Testis (tissue), 3 donors: ENCODE measurements around the gene PLA2G4E. TPM values are rescaled to one million over a fixed set of nuclear protein-coding genes. Genes with fewer than 3 reads are reported as not detected.

ENCODE experiments used
- DNase-seq: peaks from one replicate; pipeline ENCODE4 v3.0.0-alpha.2; 2019
- H3K27ac ChIP-seq, 2 donors: fragments of 200-600 bp; sonication (generic); one replicate each; pipeline ENCODE4 v1.5.1; 2019
- H3K27me3 ChIP-seq: fragments of 200-600 bp; sonication (generic); one replicate; pipeline ENCODE4 v1.5.1; 2019
- H3K36me3 ChIP-seq: fragments of 200-600 bp; sonication (generic); one replicate; pipeline ENCODE4 v1.5.1; 2017; ENCODE audit warnings: low read depth; ENCODE audit errors: missing control alignments
- H3K4me1 ChIP-seq: fragments of 200-600 bp; sonication (generic); one replicate; pipeline ENCODE4 v1.5.1; 2019
- H3K4me3 ChIP-seq, 2 donors: fragments of 200-600 bp; sonication (generic); one replicate each; pipeline ENCODE4 v1.5.1; 2017 to 2019
- H3K9me3 ChIP-seq: fragments of 200-600 bp; sonication (generic); one replicate; pipeline ENCODE4 v1.5.1; 2017
- POLR2A ChIP-seq: fragments of 450-650 bp; IDR thresholded peaks from one replicate; pipeline ENCODE4 v1.6.1; 2017; ENCODE audit warnings: antibody characterized with exemption, mild to moderate bottlenecking, moderate library complexity
- WGBS, 2 donors: methylation state at CpG; one replicate each; pipeline ENCODE4 v1.1.5; 2018; 5-methylcytosine and 5-hydroxymethylcytosine counted together
- intact Hi-C: fragments of 100-400 bp; cut with DNase I; formaldehyde crosslinking; loops from one replicate; pipeline ENCODE4 v1.15.1; 2023; ENCODE audit warnings: low total_unique reads
- polyA plus RNA-seq: library from polyadenylated mRNA; stranded (reverse); fragments of 350-450 nt; fragmentation: Illumina TruSeq; extraction: RNeasy Lipid Tissue Mini Kit (QIAGEN cat#74804); gene quantifications from one replicate; pipeline ENCODE4 v1.2.3, GENCODE V29; 2014; ENCODE audit warnings: low read depth, low replicate concordance; ENCODE audit not compliant: insufficient read depth
- total RNA-seq, 2 donors: library from RNA; depleted of rRNA; stranded (reverse); fragments of >200 nt; gene quantifications; one replicate each; pipeline ENCODE4 v1.2.3, GENCODE V29; 2016
- TF ChIP-seq, protein P1 (sequence below), 3 experiments: fragments of 450-650 bp in 2 of 3; fragments of 200-600 bp in 1 of 3; sonication (generic) in 1 of 3; IDR thresholded peaks; one replicate each; pipeline ENCODE4 v1.5.1; 2016 to 2019; ENCODE audit warnings: antibody characterized with exemption in 3 of 3, mild to moderate bottlenecking in 2 of 3, moderate library complexity in 1 of 3

Gene PLA2G4E
- total and polyA plus RNA-seq, 3 donors from 2014 or later = 0.31 to 0.71 (median 0.67) TPM

DNA sequence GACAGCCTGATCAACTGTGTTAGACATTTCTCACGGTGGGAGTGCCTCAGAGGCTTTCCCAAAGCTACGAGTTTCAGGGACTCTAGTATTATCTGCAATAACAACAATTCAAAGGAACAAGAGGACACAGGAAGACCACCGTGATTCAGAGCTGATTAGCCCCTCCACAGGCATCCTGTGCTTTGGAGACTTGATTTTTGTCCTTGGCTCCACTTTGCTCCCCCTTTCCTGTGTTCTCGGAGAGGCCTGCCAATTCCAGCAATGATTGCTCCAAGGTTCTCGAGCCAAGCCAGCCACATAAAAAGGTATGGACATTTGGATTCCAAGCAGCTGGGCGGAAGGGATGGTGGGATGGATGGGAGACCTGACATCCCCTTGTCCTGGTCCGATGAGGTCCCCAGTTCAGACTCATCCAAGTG lies 62.8 kb downstream of the PLA2G4E start:
- DNase-seq = no peak

DNA sequence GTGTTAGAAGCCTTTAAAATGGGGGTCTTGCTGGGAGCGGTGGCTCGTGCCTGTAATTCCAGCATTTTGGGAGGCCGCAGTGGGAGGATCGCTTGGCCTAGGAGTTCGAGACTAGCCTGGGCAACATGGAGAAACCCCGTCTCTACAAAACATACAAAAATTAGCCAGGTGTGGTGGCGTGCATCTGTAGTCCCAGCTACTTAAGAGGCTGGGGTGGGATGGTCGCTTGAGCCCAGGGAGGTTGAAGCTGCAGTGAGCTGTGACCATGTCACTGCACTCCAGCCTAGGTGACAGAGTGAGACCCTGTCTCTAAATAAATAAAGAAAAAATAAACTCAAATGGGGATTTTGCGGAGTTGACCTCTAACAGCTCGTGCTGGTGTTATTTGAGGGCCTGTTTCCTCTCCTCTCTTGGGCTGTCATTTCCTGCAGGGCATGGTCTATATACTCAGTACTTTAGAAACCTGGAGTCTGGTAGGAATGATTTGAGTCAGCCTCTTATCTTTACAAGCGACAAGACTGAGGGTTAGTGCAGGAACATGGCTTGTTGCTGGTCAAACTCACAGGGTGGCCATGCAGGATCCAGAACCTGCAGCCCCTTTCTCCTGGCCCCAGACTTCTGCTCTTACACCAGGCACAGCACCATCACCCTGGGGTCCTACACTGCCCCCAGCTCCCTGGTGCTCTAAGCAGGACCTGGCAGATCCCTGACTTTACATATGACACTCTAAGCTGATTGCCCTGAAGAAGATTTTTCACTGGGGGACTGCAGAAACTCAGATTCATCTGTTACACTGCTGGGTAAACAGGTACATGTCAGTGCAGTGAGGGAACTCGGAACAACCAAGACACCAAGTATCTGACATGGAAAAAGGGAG lies 63.6 kb downstream of the PLA2G4E start:
- no peak overlapping the region for H3K27ac ChIP-seq
- H3K9me3 ChIP-seq = no peaks in the 10 kb centered on the region
- H3K4me1 ChIP-seq = no peaks in the 10 kb centered on the region
- 86 to 88% methylated on average over 12 of the region's 12 CpGs for WGBS, 2 donors
- H3K36me3 ChIP-seq = no peaks in the 10 kb centered on the region
- DNase-seq = no peak
- no peak overlapping the region for H3K4me3 ChIP-seq
- TF ChIP-seq, protein P1, sequence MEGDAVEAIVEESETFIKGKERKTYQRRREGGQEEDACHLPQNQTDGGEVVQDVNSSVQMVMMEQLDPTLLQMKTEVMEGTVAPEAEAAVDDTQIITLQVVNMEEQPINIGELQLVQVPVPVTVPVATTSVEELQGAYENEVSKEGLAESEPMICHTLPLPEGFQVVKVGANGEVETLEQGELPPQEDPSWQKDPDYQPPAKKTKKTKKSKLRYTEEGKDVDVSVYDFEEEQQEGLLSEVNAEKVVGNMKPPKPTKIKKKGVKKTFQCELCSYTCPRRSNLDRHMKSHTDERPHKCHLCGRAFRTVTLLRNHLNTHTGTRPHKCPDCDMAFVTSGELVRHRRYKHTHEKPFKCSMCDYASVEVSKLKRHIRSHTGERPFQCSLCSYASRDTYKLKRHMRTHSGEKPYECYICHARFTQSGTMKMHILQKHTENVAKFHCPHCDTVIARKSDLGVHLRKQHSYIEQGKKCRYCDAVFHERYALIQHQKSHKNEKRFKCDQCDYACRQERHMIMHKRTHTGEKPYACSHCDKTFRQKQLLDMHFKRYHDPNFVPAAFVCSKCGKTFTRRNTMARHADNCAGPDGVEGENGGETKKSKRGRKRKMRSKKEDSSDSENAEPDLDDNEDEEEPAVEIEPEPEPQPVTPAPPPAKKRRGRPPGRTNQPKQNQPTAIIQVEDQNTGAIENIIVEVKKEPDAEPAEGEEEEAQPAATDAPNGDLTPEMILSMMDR (IDR thresholded peaks at IDR 0.05) = no peak
- TF ChIP-seq POLR2A = no peak
- intact Hi-C loops = no loop called here
- no peaks in the 10 kb centered on the region for H3K27me3 ChIP-seq

More for the DNA sequence above, 62.8 kb downstream of the PLA2G4E start:
- H3K9me3 ChIP-seq = no peaks in the 10 kb centered on the region
- no peak overlapping the region for H3K27ac ChIP-seq
- intact Hi-C loops = no loop called here
- H3K36me3 ChIP-seq = no peaks in the 10 kb centered on the region
- no peaks in the 10 kb centered on the region for H3K4me1 ChIP-seq
- 59 to 68% methylated on average over 7 of the region's 7 CpGs for WGBS, 2 donors
- H3K4me3 ChIP-seq = no peak overlapping the region
- no peak for TF ChIP-seq POLR2A
- TF ChIP-seq, protein P1 (IDR thresholded peaks at IDR 0.05) = no peak
- no peaks in the 10 kb centered on the region for H3K27me3 ChIP-seq

DNA sequence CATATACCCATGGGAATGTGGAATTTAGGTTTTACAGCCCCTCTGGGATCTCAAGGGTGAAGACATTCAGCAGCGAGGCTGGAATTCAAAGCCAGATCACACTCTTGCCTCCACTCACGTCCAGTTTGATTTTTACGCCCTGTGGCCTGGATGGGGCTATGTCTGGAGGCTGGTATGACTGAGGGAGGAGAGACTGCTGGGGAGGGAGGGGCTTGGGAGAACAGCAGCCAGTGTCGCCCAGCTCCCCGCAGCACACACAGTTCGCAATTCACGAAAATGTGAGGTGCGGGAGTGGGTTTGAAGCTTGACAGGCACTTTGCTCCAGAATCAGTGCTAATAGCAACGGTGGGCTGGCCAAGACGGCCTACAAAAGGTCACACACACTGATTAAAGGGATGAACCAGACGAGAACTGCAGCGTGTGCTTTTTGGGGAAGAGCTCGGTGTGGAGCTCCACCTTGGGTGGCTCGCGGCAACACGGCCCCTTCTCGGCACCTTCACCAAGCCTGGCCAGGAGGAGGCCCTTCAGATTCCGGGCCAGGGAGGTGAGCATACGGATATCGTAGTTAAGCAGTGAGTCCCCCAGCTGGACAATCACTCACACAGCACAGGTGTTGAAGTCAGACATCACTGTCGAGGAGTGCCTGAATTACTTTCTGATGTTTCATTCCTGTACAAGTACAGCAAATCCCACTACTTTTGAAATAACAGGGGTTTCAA lies 64.9 kb downstream of the PLA2G4E start:
- no peaks in the 10 kb centered on the region for H3K4me1 ChIP-seq
- 58 to 61% methylated on average over 17 to 21 of the region's 21 CpGs for WGBS, 2 donors
- intact Hi-C loops = no loop called here
- DNase-seq = no peak
- H3K9me3 ChIP-seq = no peaks in the 10 kb centered on the region
- no peaks in the 10 kb centered on the region for H3K36me3 ChIP-seq
- TF ChIP-seq, protein P1 (IDR thresholded peaks at IDR 0.05) = no peak
- TF ChIP-seq POLR2A = no peak
- no peak overlapping the region for H3K4me3 ChIP-seq
- H3K27ac ChIP-seq = no peak overlapping the region
- H3K27me3 ChIP-seq = no peaks in the 10 kb centered on the region

DNA sequence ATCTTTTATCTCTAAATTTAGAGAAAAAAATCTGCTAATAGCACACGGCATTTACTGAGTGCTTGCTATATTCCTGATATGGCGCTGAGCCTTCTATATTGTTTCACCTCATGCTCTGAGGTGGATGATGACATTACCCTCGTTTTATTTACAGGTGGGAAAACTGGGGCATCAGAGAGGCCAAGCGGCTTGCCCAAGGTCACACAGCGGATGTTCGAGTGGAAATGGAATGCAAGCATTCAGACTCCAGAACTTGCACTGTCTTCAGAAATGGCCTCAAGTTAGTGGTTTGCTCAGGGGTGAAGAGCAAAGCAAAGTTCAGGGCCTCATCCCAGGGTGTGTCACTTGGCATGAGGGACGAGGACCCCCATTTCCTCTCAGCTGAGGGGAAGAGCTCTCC lies 65.7 kb downstream of the PLA2G4E start:
- Histone ChIP-seq H3K36me3 (no peaks in the 10 kb centered on the region), H3K4me3 (no peak overlapping the region), H3K9me3 (no peaks in the 10 kb centered on the region), H3K4me1 (no peaks in the 10 kb centered on the region), H3K27ac (no peak overlapping the region), H3K27me3 (no peaks in the 10 kb centered on the region)
- TF ChIP-seq POLR2A = no peak
- TF ChIP-seq, protein P1 (IDR thresholded peaks at IDR 0.05) = no peak
- no peak for DNase-seq
- intact Hi-C loops = no loop called here
- 74 to 81% methylated on average over 6 to 7 of the region's 7 CpGs for WGBS, 2 donors
